HG02973 (cell line): ENCODE measurements around the gene HLF.

Experiments used
- ATAC-seq: cut with Tn5 transposase; IDR thresholded peaks from one replicate; pipeline ENCODE4 v1.9.1; 2021; ENCODE audit warnings: moderate library complexity; ENCODE audit not compliant: unreplicated experiment

HLF gene

GRCh38 chr17:55274355-55275255, 9.8 kb downstream of the HLF start:
- ATAC-seq, result no peak

- ATAC-seq, result no peak
Measured at GRCh38 chr17:55275894-55276804, 11.4 kb downstream of the HLF start.

- no peak for ATAC-seq
Measured at GRCh38 chr17:55278173-55278961, 13.6 kb downstream of the HLF start.

- ATAC-seq, result no peak
Measured at GRCh38 chr17:55279203-55279602, 14.4 kb downstream of the HLF start.

- ATAC-seq, result no peak
Measured at GRCh38 chr17:55279788-55280187, 15.0 kb downstream of the HLF start.

GRCh38 chr17:55280212-55280611, 15.5 kb downstream of the HLF start:
- no peak for ATAC-seq

- ATAC-seq, result no peak
Measured at GRCh38 chr17:55281649-55282378, 17.1 kb downstream of the HLF start.

- no peak for ATAC-seq
Measured at GRCh38 chr17:55282379-55282702, 17.6 kb downstream of the HLF start.

- ATAC-seq, result no peak
Measured at GRCh38 chr17:55282741-55283140, 18.0 kb downstream of the HLF start.

- ATAC-seq, result no peak
Measured at GRCh38 chr17:55283256-55283965, 18.7 kb downstream of the HLF start.

- no peak for ATAC-seq
Measured at GRCh38 chr17:55284001-55284884, 19.5 kb downstream of the HLF start.

GRCh38 chr17:55284944-55285339, 20.2 kb downstream of the HLF start:
- ATAC-seq, result no peak

- ATAC-seq, result no peak
Measured at GRCh38 chr17:55285340-55286301, 20.9 kb downstream of the HLF start.

- ATAC-seq, result no peak
Measured at GRCh38 chr17:55286681-55287589, 22.2 kb downstream of the HLF start.

- no peak for ATAC-seq
Measured at GRCh38 chr17:55288356-55289105, 23.8 kb downstream of the HLF start.

GRCh38 chr17:55289106-55289446, 24.3 kb downstream of the HLF start:
- ATAC-seq, result no peak
